NAMALWA (cell line): ENCODE results near the gene ATP8B1.

Experiments
- DNase-seq: peaks from one replicate; pipeline ENCODE4 v3.0.0-alpha.2; 2015; ENCODE audit warnings: low spot score

The ATP8B1 gene

GRCh38 chr18:57819119-57819518, 16.0 kb upstream of the ATP8B1 start:
- DNase-seq: no peak

- no peak for DNase-seq
These were observed 13.3 kb upstream of the ATP8B1 start for GRCh38 chr18:57816208-57816954.

GRCh38 chr18:57814555-57814954, 11.4 kb upstream of the ATP8B1 start:
- DNase-seq: no peak

GRCh38 chr18:57813245-57813644, 10.1 kb upstream of the ATP8B1 start:
- no peak for DNase-seq

GRCh38 chr18:57812126-57812477, 9.0 kb upstream of the ATP8B1 start:
- no peak for DNase-seq

- DNase-seq: no peak
These were observed 8.5 kb upstream of the ATP8B1 start for GRCh38 chr18:57811477-57812125.

- no peak for DNase-seq
These were observed 6.1 kb upstream of the ATP8B1 start for GRCh38 chr18:57809190-57809589.

GRCh38 chr18:57807336-57808117, 4.4 kb upstream of the ATP8B1 start:
- DNase-seq: no peak

GRCh38 chr18:57806978-57807285, 3.8 kb upstream of the ATP8B1 start:
- DNase-seq: no peak

- DNase-seq: no peak
These were observed 3.3 kb upstream of the ATP8B1 start for GRCh38 chr18:57806201-57806977.

- no peak for DNase-seq
These were observed 2.0 kb upstream of the ATP8B1 start for GRCh38 chr18:57805117-57805516.

- DNase-seq: no peak
These were observed 1.4 kb upstream of the ATP8B1 start for GRCh38 chr18:57804557-57804956.

GRCh38 chr18:57802213-57803102, 657 bp downstream of the ATP8B1 start:
- no peak for DNase-seq

GRCh38 chr18:57801761-57802212, 1.3 kb downstream of the ATP8B1 start:
- DNase-seq: no peak

GRCh38 chr18:57801325-57801724, 1.8 kb downstream of the ATP8B1 start:
- no peak for DNase-seq

- DNase-seq: no peak
These were observed 4.3 kb downstream of the ATP8B1 start for GRCh38 chr18:57798713-57799373.

- no peak for DNase-seq
These were observed 5.9 kb downstream of the ATP8B1 start for GRCh38 chr18:57797209-57797651.

- DNase-seq: no peak
These were observed 8.0 kb downstream of the ATP8B1 start for GRCh38 chr18:57794951-57795728.

GRCh38 chr18:57793302-57793986, 9.7 kb downstream of the ATP8B1 start:
- no peak for DNase-seq
